NCI-H524 treated with DMSO at 0.1 percent for 48 hours (cell line): Measurements from ENCODE around the gene PLTP.
"Not testable (repeated sequence)": the region's sequence is repeated elsewhere in the genome, so short reads cannot be mapped to it uniquely, and the experiment has no call there.

Source experiments
- DNase-seq: peaks from one replicate; lab custom pipeline; 2025; lab: John Stamatoyannopoulos, UW

The PLTP gene

GRCh38 chr20:45920462-45921336 lies 8.7 kb upstream of the PLTP start:
- DNase-seq, result no peak

GRCh38 chr20:45919542-45920399 lies 7.8 kb upstream of the PLTP start:
- DNase-seq, result no peak

- DNase-seq, result no peak
Observed at GRCh38 chr20:45918779-45919537, 7.0 kb upstream of the PLTP start.

GRCh38 chr20:45918182-45918737 lies 6.3 kb upstream of the PLTP start:
- DNase-seq, result no peak

GRCh38 chr20:45917790-45918141 lies 5.8 kb upstream of the PLTP start:
- peak; percentile 85 for DNase-seq

- no peak for DNase-seq
Observed at GRCh38 chr20:45913116-45913515, 1.2 kb upstream of the PLTP start.

GRCh38 chr20:45912344-45912682 lies 358 bp upstream of the PLTP start:
- DNase-seq, result no peak

GRCh38 chr20:45910670-45911485 lies 1.1 kb downstream of the PLTP start:
- DNase-seq, result no peak

- DNase-seq, result no peak
Observed at GRCh38 chr20:45909817-45910669, 1.9 kb downstream of the PLTP start.

GRCh38 chr20:45909336-45909808 lies 2.6 kb downstream of the PLTP start:
- no peak for DNase-seq

GRCh38 chr20:45908084-45908483 lies 3.9 kb downstream of the PLTP start:
- DNase-seq, result no peak

- DNase-seq, result no peak
Observed at GRCh38 chr20:45907219-45907948, 4.6 kb downstream of the PLTP start.

GRCh38 chr20:45905505-45906079 lies 6.4 kb downstream of the PLTP start:
- no peak for DNase-seq

GRCh38 chr20:45904583-45905504 lies 7.1 kb downstream of the PLTP start:
- DNase-seq, result no peak

GRCh38 chr20:45902199-45902701 lies 9.7 kb downstream of the PLTP start:
- no peak for DNase-seq

- not testable (repeated sequence) for DNase-seq
Observed at GRCh38 chr20:45901332-45901731, 10.6 kb downstream of the PLTP start.

GRCh38 chr20:45899046-45899835 lies 12.7 kb downstream of the PLTP start:
- DNase-seq, result no peak
